Liver (tissue), 9 donors: ENCODE measurements around the gene ERVW-1. TPM values are rescaled to one million over a fixed set of nuclear protein-coding genes. Genes with fewer than 3 reads are reported as not detected.
A peak's percentile ranks its signal among the peaks of the same experiment; 100 is the strongest.

Experiments used
- DNase-seq: peaks from one replicate; pipeline ENCODE4 v3.0.0-alpha.2; 2017; ENCODE audit warnings: low spot score
- H3K27ac ChIP-seq, 2 donors: one replicate each; pipeline ENCODE4 v1.7.0; 2013; ENCODE audit warnings: inconsistent platforms in 2 of 2, low read length in 2 of 2, control low read depth in 1 of 2, low read depth in 1 of 2, mild to moderate bottlenecking in 1 of 2
- H3K27me3 ChIP-seq, 4 donors: one replicate each; pipeline versions ENCODE4 v1.6.1 to v1.7.0; 2013; ENCODE audit warnings: low read length in 3 of 4, inconsistent platforms in 1 of 4, mild to moderate bottlenecking in 1 of 4, moderate library complexity in 1 of 4; ENCODE audit not compliant: control insufficient read depth in 4 of 4, insufficient read depth in 4 of 4
- H3K36me3 ChIP-seq, 4 donors: one replicate each; pipeline versions ENCODE4 v1.6.1 to v1.7.0; 2013; ENCODE audit warnings: low read length in 3 of 4, mild to moderate bottlenecking in 3 of 4, low read depth in 1 of 4, moderate library complexity in 1 of 4; ENCODE audit not compliant: control insufficient read depth in 4 of 4, insufficient read depth in 3 of 4
- H3K4me1 ChIP-seq, 4 donors: one replicate each; pipeline versions ENCODE4 v1.6.1 to v1.7.0; 2013; ENCODE audit warnings: low read length in 3 of 4, mild to moderate bottlenecking in 3 of 4, moderate library complexity in 1 of 4; ENCODE audit not compliant: control insufficient read depth in 4 of 4, insufficient read depth in 4 of 4
- H3K4me3 ChIP-seq, 3 donors: one replicate each; pipeline versions ENCODE4 v1.6.1 to v1.7.0; 2013; ENCODE audit warnings: low read length in 3 of 3, control low read depth in 1 of 3, low read depth in 1 of 3, mild to moderate bottlenecking in 1 of 3
- H3K9ac ChIP-seq, 2 donors: one replicate each; pipeline ENCODE4 v1.7.0; 2013; ENCODE audit warnings: low read length in 2 of 2, mild to moderate bottlenecking in 2 of 2, moderate library complexity in 2 of 2, control low read depth in 1 of 2, low read depth in 1 of 2
- H3K9me3 ChIP-seq, 4 donors: one replicate each; pipeline versions ENCODE4 v1.6.1 to v1.7.0; 2013; ENCODE audit warnings: low read length in 3 of 4; ENCODE audit not compliant: control insufficient read depth in 4 of 4
- CTCF ChIP-seq: fragments of 150-350 bp; IDR thresholded peaks from 2 replicates; pipeline ENCODE4 v1.5.1; 2017; ENCODE audit warnings: improper control_type of control experiment, low read depth, low read length; ENCODE audit not compliant: missing input control
- EGR1 ChIP-seq, 2 donors: IDR thresholded peaks; 2 replicates each; pipeline ENCODE4 v1.6.1; 2016 to 2018; ENCODE audit warnings: antibody characterized with exemption in 2 of 2, low read depth in 2 of 2
- FOXA1 ChIP-seq: IDR thresholded peaks from 2 replicates; pipeline ENCODE4 v1.6.1; 2016; ENCODE audit warnings: antibody characterized with exemption
- FOXA2 ChIP-seq: IDR thresholded peaks from 2 replicates; pipeline ENCODE4 v1.6.1; 2016; ENCODE audit warnings: antibody characterized with exemption
- GABPA ChIP-seq, 2 donors: IDR thresholded peaks in 1 of 2; conservative IDR thresholded peaks in 1 of 2; 2 replicates each; pipeline ENCODE4 v1.6.1; 2016; ENCODE audit warnings: antibody characterized with exemption in 2 of 2, mild to moderate bottlenecking in 1 of 2, moderate library complexity in 1 of 2
- HNF4A ChIP-seq, 2 donors: conservative IDR thresholded peaks; 2 replicates each; pipeline ENCODE4 v1.6.1; 2016; ENCODE audit warnings: antibody characterized with exemption in 2 of 2, mild to moderate bottlenecking in 2 of 2
- HNF4G ChIP-seq: IDR thresholded peaks from 2 replicates; pipeline ENCODE4 v1.6.1; 2016; ENCODE audit warnings: antibody characterized with exemption
- JUND ChIP-seq, 2 donors: IDR thresholded peaks; 2 replicates each; pipeline ENCODE4 v1.6.1; 2016; ENCODE audit warnings: antibody characterized with exemption in 2 of 2
- NR2F2 ChIP-seq: IDR thresholded peaks from 2 replicates; pipeline ENCODE4 v1.6.1; 2016; ENCODE audit warnings: antibody characterized with exemption
- RAD21 ChIP-seq, 2 donors: IDR thresholded peaks; 2 replicates each; pipeline ENCODE4 v1.6.1; 2016; ENCODE audit warnings: antibody characterized with exemption in 2 of 2, mild to moderate bottlenecking in 2 of 2
- REST ChIP-seq: IDR thresholded peaks from 2 replicates; pipeline ENCODE4 v1.6.1; 2016; ENCODE audit warnings: antibody characterized with exemption, mild to moderate bottlenecking
- RXRA ChIP-seq, 2 donors: IDR thresholded peaks; 2 replicates each; pipeline ENCODE4 v1.6.1; 2017 to 2018; ENCODE audit warnings: antibody characterized with exemption in 2 of 2, mild to moderate bottlenecking in 1 of 2
- SP1 ChIP-seq: IDR thresholded peaks from 2 replicates; pipeline ENCODE4 v1.6.1; 2018; ENCODE audit warnings: antibody characterized with exemption, mild to moderate bottlenecking
- TAF1 ChIP-seq: conservative IDR thresholded peaks from 2 replicates; pipeline ENCODE4 v1.6.1; 2016; ENCODE audit warnings: antibody characterized with exemption, mild to moderate bottlenecking
- YY1 ChIP-seq: IDR thresholded peaks from 2 replicates; pipeline ENCODE4 v1.6.1; 2016; ENCODE audit warnings: antibody characterized with exemption, mild to moderate bottlenecking
- WGBS: extraction: QIAGEN DNeasy Blood & Tissue Kit; methylation state at CpG from one replicate; pipeline ENCODE4 v1.1.7; 2013; 5-methylcytosine and 5-hydroxymethylcytosine counted together
- polyA plus RNA-seq, 2 donors: library from polyadenylated mRNA; stranded (reverse) in 1 of 2; unstranded in 1 of 2; fragments of 200-250 nt in 1 of 2; fragments of >200 nt in 1 of 2; fragmentation: Nextera tagmentation in 1 of 2; extraction: Ambion mirVana in 1 of 2; gene quantifications; one replicate each; pipeline versions ENCODE4 v1.2.1 to v1.2.3, GENCODE V29; 2013 to 2015
- total RNA-seq, 2 donors: library from RNA; depleted of rRNA; stranded (reverse); fragments of >200 nt; gene quantifications; one replicate each; pipeline ENCODE4 v1.2.3, GENCODE V29; 2014
- TF ChIP-seq, protein P1 (sequence below): IDR thresholded peaks from 2 replicates; pipeline ENCODE4 v1.6.1; 2016; ENCODE audit warnings: antibody characterized with exemption
- TF ChIP-seq, protein P2 (sequence below): IDR thresholded peaks from 2 replicates; pipeline ENCODE4 v1.6.1; 2016; ENCODE audit warnings: antibody characterized with exemption
- TF ChIP-seq, protein P3 (sequence below): IDR thresholded peaks from 2 replicates; pipeline ENCODE4 v1.6.1; 2016; ENCODE audit warnings: antibody characterized with exemption
- donor health status: healthy.
- donor health status: healthy.
- donor health status: healthy.
- donor health status: healthy.
- donor health status: healthy.

Gene ERVW-1
- total and polyA plus RNA-seq, 4 donors = 0.19 TPM; not detected in 3

DNA sequence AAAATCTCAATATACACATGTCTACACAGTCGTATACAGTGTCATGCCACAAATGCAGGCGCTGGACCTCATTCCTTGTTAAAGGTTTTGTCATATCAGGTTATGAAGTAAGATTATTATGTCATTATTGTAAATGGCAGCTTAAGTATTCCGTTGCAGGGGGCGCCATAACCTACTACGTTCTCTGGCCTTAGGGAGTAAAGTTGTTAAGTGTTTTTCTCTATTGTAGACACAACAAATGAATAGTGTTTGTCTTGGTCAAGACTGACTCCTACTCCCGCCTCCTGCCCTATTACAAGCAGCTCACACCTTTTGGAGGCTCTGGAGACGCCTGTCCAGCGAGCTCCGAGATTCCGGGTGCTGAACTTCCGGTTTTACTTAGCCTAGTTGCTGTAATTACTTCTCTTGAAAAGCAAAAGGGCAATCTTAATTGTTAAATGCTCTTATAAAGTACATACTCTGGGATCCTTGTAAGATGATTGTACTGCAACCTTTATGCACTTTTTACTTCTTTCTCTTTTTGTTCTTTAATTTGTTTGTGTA, 29.5 kb downstream of the ERVW-1 start:
- H3K27me3 ChIP-seq = no peaks in the 10 kb centered on the region
- TF ChIP-seq, protein P1, sequence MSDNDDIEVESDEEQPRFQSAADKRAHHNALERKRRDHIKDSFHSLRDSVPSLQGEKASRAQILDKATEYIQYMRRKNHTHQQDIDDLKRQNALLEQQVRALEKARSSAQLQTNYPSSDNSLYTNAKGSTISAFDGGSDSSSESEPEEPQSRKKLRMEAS = no peak
- TF ChIP-seq HNF4A (conservative IDR thresholded peaks at IDR 0.05) = no peak
- no peak for TF ChIP-seq FOXA1
- peak in 1 of 2 donors; percentile 30 for TF ChIP-seq RAD21 (IDR thresholded peaks at IDR 0.05)
- peak; percentile 43 for TF ChIP-seq TAF1
- no peak for TF ChIP-seq JUND (IDR thresholded peaks at IDR 0.05)
- TF ChIP-seq NR2F2 = no peak
- TF ChIP-seq SP1 = no peak
- no peak for TF ChIP-seq CTCF
- TF ChIP-seq, protein P2, sequence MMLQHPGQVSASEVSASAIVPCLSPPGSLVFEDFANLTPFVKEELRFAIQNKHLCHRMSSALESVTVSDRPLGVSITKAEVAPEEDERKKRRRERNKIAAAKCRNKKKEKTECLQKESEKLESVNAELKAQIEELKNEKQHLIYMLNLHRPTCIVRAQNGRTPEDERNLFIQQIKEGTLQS = no peak
- TF ChIP-seq RXRA (IDR thresholded peaks at IDR 0.05) = no peak
- TF ChIP-seq REST = peak; percentile 73
- TF ChIP-seq, protein P3, sequence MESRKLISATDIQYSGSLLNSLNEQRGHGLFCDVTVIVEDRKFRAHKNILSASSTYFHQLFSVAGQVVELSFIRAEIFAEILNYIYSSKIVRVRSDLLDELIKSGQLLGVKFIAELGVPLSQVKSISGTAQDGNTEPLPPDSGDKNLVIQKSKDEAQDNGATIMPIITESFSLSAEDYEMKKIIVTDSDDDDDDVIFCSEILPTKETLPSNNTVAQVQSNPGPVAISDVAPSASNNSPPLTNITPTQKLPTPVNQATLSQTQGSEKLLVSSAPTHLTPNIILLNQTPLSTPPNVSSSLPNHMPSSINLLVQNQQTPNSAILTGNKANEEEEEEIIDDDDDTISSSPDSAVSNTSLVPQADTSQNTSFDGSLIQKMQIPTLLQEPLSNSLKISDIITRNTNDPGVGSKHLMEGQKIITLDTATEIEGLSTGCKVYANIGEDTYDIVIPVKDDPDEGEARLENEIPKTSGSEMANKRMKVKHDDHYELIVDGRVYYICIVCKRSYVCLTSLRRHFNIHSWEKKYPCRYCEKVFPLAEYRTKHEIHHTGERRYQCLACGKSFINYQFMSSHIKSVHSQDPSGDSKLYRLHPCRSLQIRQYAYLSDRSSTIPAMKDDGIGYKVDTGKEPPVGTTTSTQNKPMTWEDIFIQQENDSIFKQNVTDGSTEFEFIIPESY = no peak
- peak; percentile 81 for TF ChIP-seq YY1
- no peak for TF ChIP-seq HNF4G
- TF ChIP-seq EGR1 (IDR thresholded peaks at IDR 0.05; ENCODE audit: low read depth in 2 of 2) = no peak
- TF ChIP-seq GABPA (IDR thresholded peaks at IDR 0.05 in 1 of 2, conservative IDR thresholded peaks at IDR 0.05 in 1 of 2) = peak; percentile 60 to 68
- TF ChIP-seq FOXA2 = no peak
- peaks cover 0 to 9% (median 7%) of the 10 kb centered on the region in 4 donors for H3K4me1 ChIP-seq
- H3K36me3 ChIP-seq = peaks cover 3 to 29% (median 20%) of the 10 kb centered on the region in 4 donors
- peak overlapping the region; percentile 93 to 95 for H3K27ac ChIP-seq
- H3K4me3 ChIP-seq = peak overlapping the region; percentile 82 to 96 (median 87)
- no peaks in the 10 kb centered on the region for H3K9me3 ChIP-seq
- peak overlapping the region; percentile 90 to 98 for H3K9ac ChIP-seq
- WGBS = under 1% methylated on average over 11 of the region's 11 CpGs
- peak; percentile 58 for DNase-seq
